Activated CD8-positive, alpha-beta memory T cell treated with anti-CD3 and anti-CD28 coated beads for 48 hours (primary cell): ENCODE data around the gene PLCG1.

Experiments used
- DNase-seq, 3 experiments: peaks; one replicate each; pipeline ENCODE4 v3.0.0-alpha.2; 2020; ENCODE audit warnings: low read depth in 2 of 3, low spot score in 2 of 3

PLCG1 gene

GRCh38 chr20:41166201-41167117 lies 29.1 kb downstream of the PLCG1 start:
- no peak for DNase-seq

- no peak for DNase-seq
These were observed 29.8 kb downstream of the PLCG1 start for GRCh38 chr20:41167118-41167470.

DNA sequence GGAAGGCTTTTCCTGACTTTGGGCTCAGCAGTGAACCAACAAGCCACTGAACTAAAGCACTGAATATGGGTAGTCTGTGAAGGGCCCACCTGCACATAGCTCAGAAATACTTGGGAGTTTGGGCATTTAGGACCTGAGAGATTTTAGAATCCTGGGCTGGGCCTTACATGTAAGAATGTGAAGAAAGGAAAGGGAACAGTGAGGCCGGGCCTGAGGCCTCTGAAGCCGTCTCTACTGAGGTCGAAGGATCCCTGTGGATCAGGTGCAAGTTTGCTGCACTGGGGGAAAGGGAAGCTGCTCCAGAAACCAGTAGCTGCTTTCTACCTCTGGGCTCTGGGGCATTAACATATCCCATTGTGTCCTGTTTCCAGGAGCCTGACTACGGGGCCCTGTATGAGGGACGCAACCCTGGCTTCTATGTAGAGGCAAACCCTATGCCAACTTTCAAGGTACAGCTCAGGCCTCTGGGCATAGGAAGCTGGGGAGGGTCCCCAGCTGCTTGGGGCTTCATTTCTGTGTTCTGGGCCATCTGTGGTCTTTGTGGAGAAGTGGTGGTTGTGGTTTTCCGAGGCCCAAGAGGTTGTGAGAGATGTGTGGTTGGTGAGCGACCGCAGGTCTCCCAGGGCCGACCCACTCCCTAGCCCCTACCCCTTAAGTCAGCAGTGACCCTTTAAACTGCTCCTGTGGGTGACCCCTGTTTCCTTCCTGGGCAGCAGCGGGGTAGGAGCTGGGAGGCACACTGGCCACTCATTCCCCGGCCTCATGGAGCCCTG lies 30.3 kb downstream of the PLCG1 start:
- no peak for DNase-seq

DNA sequence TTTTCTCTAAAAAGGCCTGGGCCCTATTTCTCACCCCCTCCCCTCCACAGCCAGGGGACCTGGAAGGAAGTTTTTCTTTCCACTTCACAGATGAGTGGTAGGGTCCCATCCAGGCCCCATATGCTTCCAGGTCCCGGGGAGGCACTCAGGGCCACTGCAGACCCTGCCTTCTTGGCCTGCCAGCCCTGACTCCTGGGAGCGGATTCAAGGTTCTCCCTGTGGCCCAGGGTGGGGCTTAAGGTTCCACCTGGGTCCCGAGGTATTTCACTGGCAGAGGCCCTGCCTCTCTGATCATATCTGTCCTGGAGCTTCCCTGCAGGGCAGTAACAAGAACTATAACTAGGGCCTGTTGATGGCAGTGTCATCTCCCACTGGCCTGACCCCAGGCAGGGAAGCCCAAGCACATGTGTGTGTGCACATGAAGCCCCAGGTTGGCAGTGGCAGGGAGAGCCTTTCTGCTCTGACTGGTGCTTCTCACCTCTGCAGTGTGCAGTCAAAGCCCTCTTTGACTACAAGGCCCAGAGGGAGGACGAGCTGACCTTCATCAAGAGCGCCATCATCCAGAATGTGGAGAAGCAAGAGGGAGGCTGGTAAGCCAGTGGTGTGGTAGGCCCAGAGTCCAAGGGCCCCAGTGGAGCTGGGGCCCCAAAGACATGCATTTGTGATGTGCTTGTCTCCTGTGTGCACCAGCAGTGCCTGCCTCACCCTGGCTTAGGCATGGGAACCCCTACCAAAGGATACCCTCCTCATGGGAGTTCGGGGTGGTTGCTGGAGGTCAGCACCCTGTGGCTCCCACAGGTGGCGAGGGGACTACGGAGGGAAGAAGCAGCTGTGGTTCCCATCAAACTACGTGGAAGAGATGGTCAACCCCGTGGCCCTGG lies 31.2 kb downstream of the PLCG1 start:
- DNase-seq: no peak

DNA sequence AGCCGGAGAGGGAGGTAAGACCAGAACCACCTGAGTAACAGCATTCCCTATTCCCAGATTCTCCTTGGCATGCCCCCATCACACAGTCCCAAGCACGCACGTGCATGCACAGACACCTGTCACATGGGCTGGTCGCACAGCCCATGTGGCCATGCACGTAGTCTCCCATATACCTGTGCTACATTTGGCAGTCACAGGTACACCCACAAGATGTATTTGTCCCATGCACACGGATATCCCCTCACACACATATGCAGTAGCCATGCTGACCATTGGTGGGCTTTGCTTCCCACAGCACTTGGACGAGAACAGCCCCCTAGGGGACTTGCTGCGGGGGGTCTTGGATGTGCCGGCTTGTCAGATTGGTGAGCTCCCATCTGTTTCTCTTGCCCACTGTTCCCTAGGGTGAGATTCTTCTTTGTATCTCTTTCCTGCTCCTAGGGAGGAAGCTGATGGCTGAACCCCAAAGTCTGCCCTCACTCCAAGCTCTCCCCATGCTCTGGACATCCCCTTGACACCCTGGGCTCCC lies 31.9 kb downstream of the PLCG1 start:
- no peak for DNase-seq

- no peak for DNase-seq
These were observed 32.5 kb downstream of the PLCG1 start for GRCh38 chr20:41169791-41170351.

DNA sequence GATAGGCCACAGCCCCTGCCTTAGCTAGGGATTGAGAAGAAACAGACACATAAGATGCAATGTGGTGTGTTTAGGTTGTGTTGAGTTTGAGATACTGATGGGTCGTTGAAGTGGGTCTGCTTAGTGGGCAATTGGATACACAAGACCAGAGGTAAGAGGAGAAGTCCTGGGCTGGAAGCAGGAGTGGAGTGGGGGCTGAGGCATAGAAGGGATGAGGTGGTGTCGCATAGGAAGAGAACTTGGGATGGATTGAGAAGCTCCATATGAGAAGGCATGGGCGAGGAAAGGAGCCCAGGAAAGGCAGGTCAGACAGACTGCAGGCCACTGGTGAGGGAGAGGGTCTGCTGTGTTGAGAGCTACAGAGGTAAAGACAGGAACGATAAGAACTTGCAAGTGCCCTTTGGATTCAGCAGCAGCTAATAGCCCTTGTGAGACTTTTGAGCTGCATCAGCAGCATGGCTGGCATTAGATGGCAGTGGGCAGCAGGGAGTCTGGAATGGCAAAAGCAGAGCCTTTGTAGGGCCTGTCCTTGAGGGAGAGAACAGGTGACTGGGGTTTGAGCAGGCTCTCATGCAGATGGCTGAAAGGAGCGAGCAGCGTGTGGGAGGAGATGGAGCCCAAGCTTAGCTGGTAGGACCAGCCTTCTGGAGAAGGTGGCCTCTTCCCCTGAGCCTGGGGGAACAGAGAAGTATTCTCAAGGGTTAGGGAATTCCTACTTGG lies 33.2 kb downstream of the PLCG1 start:
- no peak for DNase-seq

DNA sequence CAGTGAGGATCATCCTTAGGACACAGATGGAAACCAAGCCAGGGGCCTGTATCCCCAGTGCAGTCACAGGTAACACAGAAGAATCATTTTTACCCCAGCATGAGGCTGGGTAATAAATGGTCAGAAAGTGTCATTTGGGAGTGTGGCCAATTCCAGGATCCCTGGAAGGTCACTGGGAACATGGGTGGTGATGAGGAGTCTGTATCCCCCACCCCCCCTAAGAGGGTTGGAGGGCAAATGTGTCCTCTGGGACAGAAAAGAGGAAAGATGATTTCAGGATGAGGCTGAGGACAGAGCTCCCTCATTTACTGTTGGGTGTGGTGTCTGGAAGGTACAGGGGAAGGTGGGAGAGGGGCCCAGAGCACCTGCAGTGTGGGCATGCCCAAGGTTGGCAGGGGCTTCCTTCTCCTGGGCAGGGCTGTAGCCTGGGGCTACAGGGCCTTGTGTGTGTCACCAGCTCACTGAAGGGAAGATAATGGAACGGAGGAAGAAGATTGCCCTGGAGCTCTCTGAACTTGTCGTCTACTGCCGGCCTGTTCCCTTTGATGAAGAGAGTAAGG lies 34.5 kb downstream of the PLCG1 start:
- DNase-seq: no peak

GRCh38 chr20:41172296-41173140 lies 35.2 kb downstream of the PLCG1 start:
- DNase-seq: no peak

DNA sequence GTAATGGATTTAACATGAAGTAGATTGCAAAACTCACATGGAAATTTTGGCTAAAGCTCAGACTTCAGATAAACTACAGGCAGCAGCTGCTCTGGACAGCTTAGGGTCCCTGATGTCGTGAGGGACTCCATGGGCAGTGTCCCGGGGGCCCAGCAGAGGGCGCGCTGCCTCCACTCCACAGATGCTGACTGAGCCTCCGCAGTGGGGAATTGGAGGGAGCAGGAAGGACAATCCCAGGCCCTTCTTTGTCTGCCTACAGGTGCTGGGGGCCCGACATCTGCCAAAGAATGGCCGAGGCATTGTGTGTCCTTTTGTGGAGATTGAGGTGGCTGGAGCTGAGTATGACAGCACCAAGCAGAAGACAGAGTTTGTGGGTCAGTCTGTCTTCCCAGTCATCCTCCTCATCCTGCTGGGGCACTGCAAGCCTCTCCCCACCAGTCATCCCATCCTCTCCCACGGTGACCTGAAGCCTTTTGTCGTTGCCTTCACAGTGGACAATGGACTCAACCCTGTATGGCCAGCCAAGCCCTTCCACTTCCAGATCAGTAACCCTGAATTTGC lies 35.9 kb downstream of the PLCG1 start:
- peak; percentile 38 to 53 (median 50) for DNase-seq

DNA sequence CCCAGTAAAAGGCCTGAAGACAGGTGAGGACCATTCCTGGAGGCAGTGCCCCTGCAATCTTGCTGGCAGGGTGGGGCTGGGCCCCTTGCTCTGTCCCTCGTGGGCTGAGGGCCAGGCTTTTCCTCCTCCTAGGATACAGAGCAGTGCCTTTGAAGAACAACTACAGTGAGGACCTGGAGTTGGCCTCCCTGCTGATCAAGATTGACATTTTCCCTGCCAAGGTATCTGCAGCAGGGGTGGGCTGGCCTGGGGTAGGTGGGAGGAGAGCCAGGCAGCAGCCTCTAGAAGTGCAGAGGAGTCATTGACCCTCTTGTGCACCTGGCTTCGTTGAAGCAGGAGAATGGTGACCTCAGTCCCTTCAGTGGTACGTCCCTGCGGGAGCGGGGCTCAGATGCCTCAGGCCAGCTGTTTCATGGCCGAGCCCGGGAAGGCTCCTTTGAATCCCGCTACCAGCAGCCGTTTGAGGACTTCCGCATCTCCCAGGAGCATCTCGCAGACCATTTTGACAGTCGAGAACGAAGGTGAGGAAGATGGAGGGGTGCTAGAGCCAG lies 36.5 kb downstream of the PLCG1 start:
- DNase-seq: no peak

DNA sequence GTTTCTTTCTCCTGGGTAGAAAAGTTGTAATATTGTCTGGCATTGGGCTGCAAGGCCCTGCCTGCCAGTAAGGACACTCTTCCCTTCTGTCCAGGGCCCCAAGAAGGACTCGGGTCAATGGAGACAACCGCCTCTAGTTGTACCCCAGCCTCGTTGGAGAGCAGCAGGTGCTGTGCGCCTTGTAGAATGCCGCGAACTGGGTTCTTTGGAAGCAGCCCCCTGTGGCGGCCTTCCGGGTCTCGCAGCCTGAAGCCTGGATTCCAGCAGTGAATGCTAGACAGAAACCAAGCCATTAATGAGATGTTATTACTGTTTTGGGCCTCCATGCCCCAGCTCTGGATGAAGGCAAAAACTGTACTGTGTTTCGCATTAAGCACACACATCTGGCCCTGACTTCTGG lies 37.0 kb downstream of the PLCG1 start:
- DNase-seq: no peak

- no peak for DNase-seq
These were observed 37.4 kb downstream of the PLCG1 start for GRCh38 chr20:41174782-41175181.

- no peak for DNase-seq
These were observed 37.9 kb downstream of the PLCG1 start for GRCh38 chr20:41175201-41175651.

DNA sequence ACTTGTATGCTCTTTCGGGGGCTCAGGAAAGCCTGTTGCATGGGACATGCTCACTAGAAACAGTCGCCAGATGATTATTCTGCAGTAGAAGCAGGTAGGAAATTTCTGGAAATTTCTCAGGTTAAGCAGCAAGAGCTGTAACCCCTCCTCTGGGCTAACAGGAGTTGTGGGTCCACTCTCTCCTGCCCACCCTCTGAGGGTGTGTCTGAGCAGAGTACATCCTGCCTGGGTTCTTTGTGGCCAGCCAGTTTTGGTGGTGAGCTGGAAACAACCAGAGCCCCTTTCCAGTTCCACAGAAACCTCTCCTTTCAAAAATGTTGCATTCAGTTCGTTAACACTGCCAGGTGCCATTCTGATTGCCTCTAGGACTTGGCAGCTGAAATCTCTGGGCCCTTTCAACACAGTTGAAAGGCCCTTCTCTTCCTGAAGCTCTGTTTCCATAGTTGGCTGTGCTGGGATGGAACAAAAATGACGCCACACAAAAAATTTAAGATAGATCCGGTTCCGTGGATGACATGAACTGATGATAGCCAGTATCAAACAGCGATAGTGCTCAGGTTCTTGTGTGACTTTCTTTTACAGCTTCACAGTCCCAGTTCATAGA lies 38.5 kb downstream of the PLCG1 start:
- no peak for DNase-seq

- DNase-seq: no peak
These were observed 39.6 kb downstream of the PLCG1 start for GRCh38 chr20:41176711-41177552.

GRCh38 chr20:41177636-41178035 lies 40.3 kb downstream of the PLCG1 start:
- no peak for DNase-seq
